ENCODE data around the gene KLHL21. TPM values are rescaled to one million over a fixed set of nuclear protein-coding genes. Genes with fewer than 3 reads are reported as not detected.
A peak's percentile ranks its signal among the peaks of the same experiment; 100 is the strongest.

KLHL21 gene
- total RNA-seq, 1 experiment from 2014 or later = 27.5 TPM

GRCh38 chr1:6579374-6580118 lies 23.1 kb downstream of the KLHL21 start, which contains the start of gene ZBTB48 (continued):
- TF ChIP-seq FOSL1 (IDR thresholded peaks at IDR 0.05; ENCODE audit: low read depth) (no peak), CBX3 (IDR thresholded peaks at IDR 0.05; ENCODE audit: low read depth) (no peak), ATF3 (IDR thresholded peaks at IDR 0.05) (no peak), EZH2 (IDR thresholded peaks at IDR 0.05) (no peak)

- no peak overlapping the region for H2AFZ ChIP-seq (ENCODE audit: low read depth, low read length, poor library complexity, severe bottlenecking)
- intact Hi-C loops (cut with micrococcal nuclease) = no loop called here
- ATAC-seq = no peak
- H4K20me1 ChIP-seq (ENCODE audit: insufficient read depth) = no peaks in the 10 kb centered on the region
- no peaks in the 10 kb centered on the region for H3K9me2 ChIP-seq (ENCODE audit: insufficient read depth)
- H3K79me2 ChIP-seq (ENCODE audit: insufficient read depth, low read length) = peaks cover 30% of the 10 kb centered on the region
- peaks cover 0 to 2% of the 10 kb centered on the region in 2 experiments; a peak in 1 of 4 replicates for H3K36me3 ChIP-seq (ENCODE audit: control insufficient read depth in 1 of 2, insufficient read depth in 2 of 2, low read length in 2 of 2)
- no peaks in the 10 kb centered on the region for H3K9me3 ChIP-seq (ENCODE audit: control insufficient read depth in 1 of 2, insufficient read depth in 1 of 2, low read depth in 1 of 2, low read length in 2 of 2)
- no peak overlapping the region for H3K9ac ChIP-seq (ENCODE audit: low read length)
- no peaks in the 10 kb centered on the region for H3K27me3 ChIP-seq (ENCODE audit: insufficient read depth, low read length)
- H3K4me3 ChIP-seq (replicated peaks in 1 of 2; ENCODE audit: low read depth in 1 of 2, low read length in 2 of 2) = no peak overlapping the region
- ChIA-PET RAD21 (ENCODE audit: low non-redundant PET in 1 of 2, low total read pairs in 2 of 2, uncharacterized antibody in 2 of 2, unreplicated experiment in 2 of 2) (no interaction called here), CTCF (interaction anchor here (1.4 kb wide), 1 partner anchor 8 kb away, joined by 3 read pairs; no protein-coding TSS in a partner anchor), POLR2A (no interaction called here)
- H3K27ac ChIP-seq (ENCODE audit: low read depth, low read length) = peak overlapping the region; percentile 48
- peaks cover 14 to 23% of the 10 kb centered on the region in 2 experiments for H3K4me1 ChIP-seq (ENCODE audit: control insufficient read depth in 1 of 2, insufficient read depth in 2 of 2, low read length in 2 of 2)
- H3K4me2 ChIP-seq (ENCODE audit: low read length) = peak overlapping the region; percentile 84
- DNase-seq (ENCODE audit: low read depth, low spot score) = no peak
- no TSS peak for BruUV-seq (replicated peaks)
- TF ChIP-seq ZNF274 (IDR thresholded peaks at IDR 0.05; ENCODE audit: low read depth, low read length) (no peak), POLR2AphosphoS5 (IDR thresholded peaks at IDR 0.05; ENCODE audit: low read depth, low read length) (no peak), RAD21 (IDR thresholded peaks at IDR 0.05; ENCODE audit: low read depth) (no peak), TCF7L2 (IDR thresholded peaks at IDR 0.05; ENCODE audit: borderline replicate concordance, extremely low read depth, insufficient read depth, insufficient read length) (no peak), FOSL1 (IDR thresholded peaks at IDR 0.05; ENCODE audit: low read depth) (no peak), SP1 (IDR thresholded peaks at IDR 0.05; ENCODE audit: low read depth) (no peak), EGR1 (IDR thresholded peaks at IDR 0.05; ENCODE audit: low read depth) (no peak), SRF (IDR thresholded peaks at IDR 0.05; ENCODE audit: low read depth) (no peak), ZFX (IDR thresholded peaks at IDR 0.05) (no peak), ELF1 (IDR thresholded peaks at IDR 0.05; ENCODE audit: borderline replicate concordance, low read depth) (no peak), SIN3A (IDR thresholded peaks at IDR 0.05; ENCODE audit: low read depth) (no peak), JUND (IDR thresholded peaks at IDR 0.05) (no peak), ATF3 (IDR thresholded peaks at IDR 0.05) (no peak), MAX (IDR thresholded peaks at IDR 0.05) (no peak), EZH2phosphoT487 (IDR thresholded peaks at IDR 0.05; ENCODE audit: borderline replicate concordance) (no peak), YY1 (IDR thresholded peaks at IDR 0.05; ENCODE audit: extremely low read depth, insufficient replicate concordance, low read depth, low read length) (no peak), EZH2 (IDR thresholded peaks at IDR 0.05) (no peak), CEBPB (IDR thresholded peaks at IDR 0.05; ENCODE audit: low read depth) (no peak), CTCF (IDR thresholded peaks at IDR 0.05 in 2 of 3, conservative IDR thresholded peaks at IDR 0.05 in 1 of 3; ENCODE audit: borderline replicate concordance in 1 of 3, insufficient read depth in 1 of 3, low read depth in 2 of 3, low read length in 2 of 3) (no peak)
These were observed 23.9 kb downstream of the KLHL21 start for GRCh38 chr1:6578624-6579373.
